Endothelial cell of coronary artery (primary cell): ENCODE results near the gene IFT20. TPM values are rescaled to one million over a fixed set of nuclear protein-coding genes. Genes with fewer than 3 reads are reported as not detected.

Experiments used
- total RNA-seq: library from RNA; depleted of rRNA; stranded (reverse); fragments of >200 nt; gene quantifications from 2 replicates; pipeline ENCODE4 v1.2.3, GENCODE V29; 2014

IFT20 gene, protein sequence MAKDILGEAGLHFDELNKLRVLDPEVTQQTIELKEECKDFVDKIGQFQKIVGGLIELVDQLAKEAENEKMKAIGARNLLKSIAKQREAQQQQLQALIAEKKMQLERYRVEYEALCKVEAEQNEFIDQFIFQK
- total RNA-seq, result 56.6 and 56.7 TPM in 2 replicates

DNA sequence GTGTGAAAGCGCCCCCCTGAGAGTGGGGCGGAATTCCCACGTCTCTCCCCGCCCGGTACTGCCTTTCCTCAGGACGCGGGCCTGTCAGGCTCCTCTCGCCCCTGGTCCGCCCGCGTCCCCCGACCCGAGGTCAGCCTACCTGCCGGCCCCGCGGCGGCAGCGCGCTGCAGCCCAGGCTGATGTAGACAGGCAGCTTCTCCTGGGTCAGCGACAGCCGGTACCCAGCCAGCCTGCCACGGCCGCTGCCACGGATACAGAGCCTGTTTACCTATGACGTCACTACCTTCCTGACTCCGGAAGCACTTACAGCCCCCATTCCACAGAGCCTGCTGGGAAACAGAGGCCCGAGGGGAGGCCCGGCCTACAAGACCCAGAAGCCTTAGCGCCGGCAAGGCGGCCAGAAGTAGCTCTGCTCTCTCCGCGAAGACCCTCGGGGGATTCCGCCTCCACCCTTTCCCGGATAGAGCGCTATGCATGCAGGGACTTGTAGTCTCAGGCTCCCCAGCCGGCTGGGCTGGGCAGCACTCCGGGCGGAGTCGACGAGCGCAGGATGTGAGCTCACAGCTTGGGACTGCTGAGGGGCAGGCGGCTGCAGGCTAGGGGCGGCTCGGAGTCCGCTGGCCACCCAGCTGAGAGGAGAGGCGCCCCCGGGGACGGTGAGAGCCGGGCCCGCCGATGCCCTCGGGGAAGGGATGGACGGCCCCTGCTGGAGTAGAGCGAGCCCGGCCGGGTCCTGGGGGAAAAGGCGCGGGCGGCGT lies at the start of gene IFT20, which contains the start of gene TNFAIP1:
Gene IFT20 (minus strand): TSS at position 272 of the 758 bp plus-strand sequence. CDS start 3,487 bp downstream, outside the sequence.
Gene TNFAIP1 (plus strand): TSS at position 561 of the 758 bp plus-strand sequence. CDS start 3,761 bp downstream, outside the sequence.

DNA sequence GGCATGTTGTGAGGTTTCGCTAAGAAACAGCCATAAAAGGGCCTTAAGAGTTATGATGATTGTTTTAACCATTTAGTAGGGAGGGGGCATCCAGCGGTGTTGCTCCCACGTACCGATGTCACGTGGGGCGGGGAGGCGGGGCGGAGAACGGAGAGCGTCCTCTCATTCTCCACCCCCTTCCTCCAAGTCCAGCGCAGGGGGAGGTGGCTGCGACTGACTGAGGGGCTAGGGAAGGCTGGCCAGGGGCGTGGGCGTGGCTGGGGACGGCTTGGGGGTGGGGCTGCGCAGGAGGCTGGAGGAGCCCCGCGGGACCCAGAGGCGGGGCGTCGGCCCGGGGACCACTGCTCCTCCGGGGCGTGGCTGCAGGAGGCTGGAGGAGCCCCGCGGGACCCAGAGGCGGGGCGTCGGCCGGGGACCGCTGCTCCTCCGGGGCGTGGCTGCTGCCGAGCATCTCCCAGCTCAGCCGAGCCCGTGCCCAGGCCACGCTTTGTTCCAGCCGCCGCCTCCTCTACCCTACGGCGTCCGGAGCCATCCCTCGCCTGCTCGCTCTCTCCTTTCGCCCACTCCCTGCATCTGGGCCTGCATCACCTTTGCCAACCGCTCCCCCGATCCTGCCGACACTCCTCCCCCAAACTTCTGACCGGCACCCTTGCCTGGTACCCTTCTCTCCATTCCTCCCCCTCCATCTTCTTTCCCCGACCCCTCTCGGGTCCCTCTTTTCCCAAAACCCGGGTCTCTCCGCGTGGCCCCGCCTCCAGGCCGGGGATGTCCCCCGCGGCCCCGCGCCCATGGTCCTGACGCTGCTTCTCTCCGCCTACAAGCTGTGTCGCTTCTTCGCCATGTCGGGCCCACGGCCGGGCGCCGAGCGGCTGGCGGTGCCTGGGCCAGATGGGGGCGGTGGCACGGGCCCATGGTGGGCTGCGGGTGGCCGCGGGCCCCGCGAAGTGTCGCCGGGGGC lies 36.3 kb upstream of the IFT20 start, which contains the start of gene SARM1:
Gene SARM1 (plus strand): TSS at position 450 of the 958 bp plus-strand sequence. CDS start 339 bp downstream, at position 789.

DNA sequence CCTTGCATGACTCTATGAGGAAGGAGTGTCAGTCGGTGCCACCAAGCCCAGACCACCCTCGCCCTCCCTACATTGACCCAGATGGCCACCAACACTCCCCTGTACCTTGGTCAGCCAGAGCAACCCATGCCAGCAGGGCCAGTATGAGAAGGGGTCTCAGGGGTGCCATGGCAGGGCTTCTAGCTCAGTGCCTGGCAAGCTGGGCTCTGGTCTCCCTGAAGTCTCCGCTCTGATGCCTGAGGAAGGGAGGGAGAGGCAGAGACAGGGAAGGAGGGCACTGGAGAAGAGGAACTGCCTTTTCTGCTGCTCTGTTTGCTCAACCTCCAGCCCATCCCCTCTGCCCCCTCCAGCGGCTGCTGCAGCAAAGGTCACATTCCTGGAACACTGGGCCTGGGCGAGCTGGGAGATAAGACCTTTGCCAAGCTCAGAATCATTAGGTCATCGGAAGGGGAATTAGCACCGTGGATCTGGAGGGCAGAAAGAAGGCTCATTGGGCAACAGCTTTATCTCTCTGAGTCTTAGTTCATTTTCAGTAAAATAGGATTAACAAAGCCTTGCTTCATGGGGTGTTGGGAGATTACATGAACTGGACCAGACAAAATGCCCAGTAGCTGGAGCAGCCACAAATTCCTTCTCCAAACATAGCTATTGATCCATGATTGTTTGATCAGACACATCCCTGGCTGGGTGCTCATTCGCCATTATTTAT lies 34.9 kb upstream of the IFT20 start, which contains the start of gene VTN:
Gene VTN (minus strand): TSS at position 273 of the 709 bp plus-strand sequence. CDS start 104 bp downstream, at position 169.

DNA sequence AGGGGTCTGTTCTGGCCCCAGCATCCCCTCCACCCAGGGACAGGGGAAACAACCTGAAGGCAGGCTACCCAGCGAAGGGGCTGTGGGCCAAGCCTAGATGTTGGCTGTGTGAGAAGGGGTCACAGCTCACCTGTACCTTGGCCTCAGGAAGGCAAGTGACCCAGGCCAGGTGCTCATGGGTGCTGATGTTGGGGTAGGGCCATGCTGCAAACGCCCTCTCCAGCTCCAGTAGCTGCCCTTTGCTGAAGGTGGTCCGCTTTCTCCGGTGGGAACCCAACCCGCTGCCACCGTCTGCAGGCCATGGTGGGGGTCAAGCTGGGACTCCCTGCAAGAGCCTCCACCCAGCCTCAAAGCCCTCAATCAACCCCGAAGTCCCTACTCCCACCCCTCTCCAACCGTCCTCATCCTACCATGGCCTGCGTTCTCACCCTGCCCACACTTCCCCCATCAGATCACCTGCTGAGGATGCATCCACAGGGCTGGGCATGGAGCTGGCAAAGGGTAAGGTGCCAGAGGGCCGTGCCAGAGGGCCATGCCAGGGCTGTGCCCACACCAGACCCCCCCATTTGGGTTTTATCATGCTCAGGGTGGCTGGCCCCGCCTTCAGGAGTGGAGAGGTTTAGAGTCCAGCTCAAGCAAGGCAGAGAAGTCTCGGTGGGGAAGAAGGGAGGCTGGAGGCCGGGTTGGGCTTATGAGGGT lies 29.5 kb upstream of the IFT20 start, which contains the start of gene SEBOX:
Gene SEBOX (minus strand): TSS at position 535 of the 699 bp plus-strand sequence. CDS start 48 bp downstream, at position 487.

DNA sequence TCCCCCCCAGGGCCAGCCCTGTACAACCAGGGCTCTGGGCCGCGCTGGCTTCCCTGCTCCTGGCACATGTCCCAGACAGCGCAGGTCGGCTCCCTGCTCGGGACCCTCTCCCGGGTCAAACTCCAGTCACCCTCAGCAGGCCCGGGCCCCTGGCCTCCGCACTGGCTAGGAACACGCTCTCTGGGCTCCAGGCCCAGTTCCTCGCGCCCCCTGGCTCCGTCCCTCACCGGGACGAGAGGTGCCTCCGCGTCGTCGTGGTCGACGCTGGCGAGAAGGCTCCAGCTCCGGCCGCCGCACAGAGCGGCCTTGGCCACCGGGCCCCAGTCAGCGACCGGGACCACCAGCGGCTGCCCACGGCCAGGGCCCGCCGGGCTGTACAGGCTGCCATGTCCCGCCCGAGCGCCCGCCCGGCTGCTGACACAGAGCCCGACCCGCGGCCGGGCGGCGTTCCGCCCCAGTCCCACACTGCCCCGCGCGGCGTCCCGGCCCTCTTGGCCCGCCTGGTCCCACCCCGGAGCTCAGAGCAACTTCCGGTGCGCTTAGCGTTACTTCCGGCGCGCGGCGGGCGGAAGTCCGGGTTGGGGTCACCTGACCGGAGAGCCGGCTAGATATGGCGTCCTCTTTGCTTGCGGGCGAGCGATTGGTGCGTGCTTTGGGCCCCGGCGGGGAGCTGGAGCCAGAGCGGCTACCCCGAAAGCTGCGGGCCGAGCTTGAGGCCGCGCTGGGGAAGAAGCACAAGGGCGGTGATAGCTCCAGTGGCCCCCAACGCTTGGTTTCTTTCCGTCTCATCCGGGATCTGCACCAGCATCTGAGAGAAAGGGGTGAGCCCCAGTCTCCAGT lies 22.0 kb upstream of the IFT20 start, which contains the start of gene POLDIP2:
Gene POLDIP2 (minus strand): TSS at position 467 of the 840 bp plus-strand sequence. CDS start 79 bp downstream, at position 388.

DNA sequence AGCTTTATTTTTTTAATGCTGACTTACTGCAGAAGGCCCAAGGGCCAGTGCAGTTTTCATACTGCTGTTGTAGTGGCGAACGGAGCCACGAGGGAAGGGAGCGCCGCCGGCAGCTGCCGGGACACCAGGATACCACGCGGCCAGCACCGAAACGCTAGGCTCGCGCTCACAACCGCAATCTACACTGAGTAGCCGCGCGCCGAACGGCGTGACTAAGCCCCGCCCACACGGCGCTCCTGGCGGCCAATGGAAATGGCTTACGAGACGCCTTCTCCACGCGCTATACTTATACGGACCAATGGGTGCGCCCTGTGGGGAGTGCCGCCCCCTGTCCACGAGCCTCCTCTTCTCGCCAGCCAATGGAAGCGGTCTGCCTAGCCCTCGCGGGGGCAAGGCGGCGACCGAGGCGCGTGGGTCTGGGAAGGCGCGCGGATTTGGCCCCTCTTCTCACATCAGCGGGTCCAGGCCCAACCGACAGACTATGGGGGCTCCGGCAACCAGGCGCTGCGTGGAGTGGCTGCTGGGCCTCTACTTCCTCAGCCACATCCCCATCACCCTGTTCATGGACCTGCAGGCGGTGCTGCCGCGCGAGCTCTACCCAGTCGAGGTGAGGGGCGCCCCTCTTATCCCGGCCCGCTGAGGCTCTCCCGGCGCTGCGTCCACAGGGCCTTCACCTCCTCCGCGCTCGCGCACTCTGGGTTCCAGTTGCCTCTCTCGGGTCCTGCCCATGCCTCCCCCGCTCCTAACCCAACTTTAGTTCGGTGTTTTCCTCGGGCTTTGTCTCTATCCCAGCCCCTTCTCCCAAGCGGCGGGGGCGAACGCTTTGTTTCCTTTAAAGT lies 16.3 kb downstream of the IFT20 start, which contains the start of gene TMEM97:
Gene TMEM97 (plus strand): TSS at position 442 of the 839 bp plus-strand sequence. CDS start 40 bp downstream, at position 482.

Other genes with a start within 250 kb of the IFT20 start
- 5.2 and 12.3 TPM in 2 replicates for gene TMEM97, start 16.3 kb downstream of the IFT20 start, total RNA-seq
- 48.6 and 57.2 TPM in 2 replicates for gene TNFAIP1, start 289 bp upstream of the IFT20 start, total RNA-seq
- gene POLDIP2, start 22.1 kb upstream of the IFT20 start, total RNA-seq, result 68.0 and 74.0 TPM in 2 replicates
- gene SEBOX, start 29.7 kb upstream of the IFT20 start, total RNA-seq, result not detected in 2 replicates
- 0.27 and 0.38 TPM in 2 replicates for gene VTN, start 34.8 kb upstream of the IFT20 start, total RNA-seq
- gene SARM1, start 36.2 kb upstream of the IFT20 start, total RNA-seq, result 3.8 and 4.0 TPM in 2 replicates
- 2.1 and 3.7 TPM in 2 replicates for gene SLC46A1, start 70.7 kb upstream of the IFT20 start, total RNA-seq
- gene SLC13A2, start 138.2 kb upstream of the IFT20 start, total RNA-seq, result not detected in 2 replicates
- gene FOXN1, start 170.9 kb upstream of the IFT20 start, total RNA-seq, result not detected in 2 replicates
- 17.1 and 20.6 TPM in 2 replicates for gene UNC119, start 217.2 kb upstream of the IFT20 start, total RNA-seq
- 36.9 and 56.0 TPM in 2 replicates for gene PIGS, start 236.1 kb upstream of the IFT20 start, total RNA-seq
- gene ALDOC, start 241.4 kb upstream of the IFT20 start, total RNA-seq, result 13.5 and 37.7 TPM in 2 replicates